ENCODE measurements around the gene LRBA.

Gene LRBA

DNA sequence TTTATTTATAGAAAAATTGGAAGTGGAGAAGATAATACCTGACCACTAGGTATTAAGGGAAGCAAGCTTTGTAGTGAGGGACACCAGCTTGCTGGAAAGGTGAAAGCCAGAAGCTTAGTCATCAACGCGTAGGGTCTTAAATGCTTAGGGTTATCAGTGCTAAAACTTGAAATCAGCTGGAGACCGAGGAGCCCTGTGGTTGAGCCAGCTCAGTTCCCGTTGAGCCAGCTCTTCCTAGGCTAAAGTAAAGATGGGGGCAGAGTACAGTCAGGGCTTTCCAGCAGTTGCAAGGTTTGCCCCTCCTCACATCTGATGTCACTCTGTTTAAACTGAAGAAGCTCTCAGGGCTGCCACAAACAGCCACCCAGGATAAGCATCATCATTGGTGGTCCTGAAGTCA, 696.1 kb downstream of the LRBA start:
- H3K4me3 ChIP-seq (ENCODE audit: low read depth, low read length): no peak overlapping the region
- DNase-seq (ENCODE audit: low read depth): no peak
- TF ChIP-seq, protein P1, sequence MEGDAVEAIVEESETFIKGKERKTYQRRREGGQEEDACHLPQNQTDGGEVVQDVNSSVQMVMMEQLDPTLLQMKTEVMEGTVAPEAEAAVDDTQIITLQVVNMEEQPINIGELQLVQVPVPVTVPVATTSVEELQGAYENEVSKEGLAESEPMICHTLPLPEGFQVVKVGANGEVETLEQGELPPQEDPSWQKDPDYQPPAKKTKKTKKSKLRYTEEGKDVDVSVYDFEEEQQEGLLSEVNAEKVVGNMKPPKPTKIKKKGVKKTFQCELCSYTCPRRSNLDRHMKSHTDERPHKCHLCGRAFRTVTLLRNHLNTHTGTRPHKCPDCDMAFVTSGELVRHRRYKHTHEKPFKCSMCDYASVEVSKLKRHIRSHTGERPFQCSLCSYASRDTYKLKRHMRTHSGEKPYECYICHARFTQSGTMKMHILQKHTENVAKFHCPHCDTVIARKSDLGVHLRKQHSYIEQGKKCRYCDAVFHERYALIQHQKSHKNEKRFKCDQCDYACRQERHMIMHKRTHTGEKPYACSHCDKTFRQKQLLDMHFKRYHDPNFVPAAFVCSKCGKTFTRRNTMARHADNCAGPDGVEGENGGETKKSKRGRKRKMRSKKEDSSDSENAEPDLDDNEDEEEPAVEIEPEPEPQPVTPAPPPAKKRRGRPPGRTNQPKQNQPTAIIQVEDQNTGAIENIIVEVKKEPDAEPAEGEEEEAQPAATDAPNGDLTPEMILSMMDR (IDR thresholded peaks at IDR 0.05; ENCODE audit: insufficient read depth, low read depth, low read length, missing control alignments): no peak

DNA sequence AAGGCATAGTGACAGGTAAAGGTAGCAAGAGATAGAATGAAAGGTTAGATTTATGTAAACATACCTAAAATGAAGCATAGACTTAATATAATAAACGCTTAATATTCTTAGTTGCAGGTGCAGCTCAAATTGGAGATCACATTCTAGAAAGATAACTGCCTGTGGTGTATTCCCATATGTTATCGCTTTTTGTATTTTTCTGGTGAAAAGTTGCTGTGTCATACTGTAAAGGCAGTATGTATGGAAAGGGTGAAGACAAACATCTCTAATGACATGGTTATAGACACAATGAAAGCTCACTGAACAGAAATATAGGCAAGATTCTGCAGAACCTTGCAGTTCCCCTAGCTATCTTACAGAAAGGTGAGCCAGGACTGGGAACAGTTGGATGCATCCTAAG, 696.6 kb downstream of the LRBA start:
- TF ChIP-seq, protein P1 (IDR thresholded peaks at IDR 0.05; ENCODE audit: insufficient read depth, low read depth, low read length, missing control alignments): no peak
- DNase-seq (ENCODE audit: low read depth): no peak
- H3K4me3 ChIP-seq (ENCODE audit: low read depth, low read length): no peak overlapping the region

DNA sequence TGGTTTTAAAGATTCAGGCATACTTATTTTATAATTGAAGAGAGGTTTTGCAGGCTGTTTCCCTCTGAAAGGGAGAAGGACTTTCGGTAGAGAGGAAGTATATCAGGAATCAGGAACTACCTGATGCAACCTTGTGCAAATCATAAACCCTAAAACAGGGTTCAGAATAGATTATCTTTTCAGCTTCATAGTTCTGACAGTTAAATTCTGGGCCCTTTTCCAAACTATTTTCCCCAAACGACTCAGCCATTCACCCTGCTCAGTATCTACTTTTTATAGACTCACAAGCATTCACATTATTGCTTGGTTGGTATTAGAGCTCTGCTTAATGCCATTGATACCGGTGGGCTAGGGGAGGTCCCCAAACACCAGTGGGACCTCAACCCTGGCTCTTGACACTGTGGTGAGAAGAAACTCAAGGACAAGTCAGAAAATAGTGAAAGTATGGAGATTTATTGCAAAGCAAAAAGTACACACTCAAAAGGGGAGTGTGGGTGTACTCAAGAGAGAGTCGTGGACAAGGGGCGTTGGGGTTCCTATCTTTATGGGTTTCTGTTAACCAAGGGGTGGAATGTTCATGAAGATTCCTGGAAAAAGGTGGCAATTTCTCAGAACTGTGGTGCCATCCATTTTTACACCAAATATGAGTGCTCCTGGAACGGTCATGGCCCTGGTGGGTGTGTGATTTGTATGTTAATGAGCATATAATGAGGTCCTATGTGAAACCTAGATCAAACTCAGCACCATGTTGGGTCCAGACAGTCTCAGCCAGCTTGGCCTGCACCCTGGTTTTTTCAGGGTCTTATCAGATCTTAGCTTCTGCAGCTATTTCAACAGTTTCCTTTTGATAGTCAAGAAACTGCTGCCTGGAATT, 698.5 kb downstream of the LRBA start:
- DNase-seq (ENCODE audit: low read depth): no peak
- TF ChIP-seq, protein P1 (IDR thresholded peaks at IDR 0.05; ENCODE audit: insufficient read depth, low read depth, low read length, missing control alignments): no peak
- H3K4me3 ChIP-seq (ENCODE audit: low read depth, low read length): no peak overlapping the region

DNA sequence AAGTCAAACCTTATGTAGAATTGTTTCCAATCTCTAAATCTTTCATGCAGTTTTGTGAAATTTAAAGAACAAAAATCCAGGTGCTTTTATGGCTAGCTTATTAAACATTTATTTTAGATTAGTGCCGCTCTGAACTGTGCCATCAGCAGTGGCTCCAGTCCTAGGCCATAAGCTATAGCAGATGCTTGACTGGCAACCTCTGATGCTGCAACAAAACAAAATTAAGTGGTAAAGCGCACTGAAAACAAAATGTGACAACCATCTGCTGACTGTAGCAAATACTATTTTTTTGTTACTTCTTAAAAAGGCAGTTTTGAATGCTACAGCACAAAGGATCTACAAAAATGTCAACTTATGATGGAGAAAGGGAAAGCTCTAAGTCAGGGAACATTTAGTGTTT, 699.4 kb downstream of the LRBA start:
- no peak overlapping the region for H3K4me3 ChIP-seq (ENCODE audit: low read depth, low read length)
- TF ChIP-seq, protein P1 (IDR thresholded peaks at IDR 0.05; ENCODE audit: insufficient read depth, low read depth, low read length, missing control alignments): no peak
- DNase-seq (ENCODE audit: low read depth): no peak

DNA sequence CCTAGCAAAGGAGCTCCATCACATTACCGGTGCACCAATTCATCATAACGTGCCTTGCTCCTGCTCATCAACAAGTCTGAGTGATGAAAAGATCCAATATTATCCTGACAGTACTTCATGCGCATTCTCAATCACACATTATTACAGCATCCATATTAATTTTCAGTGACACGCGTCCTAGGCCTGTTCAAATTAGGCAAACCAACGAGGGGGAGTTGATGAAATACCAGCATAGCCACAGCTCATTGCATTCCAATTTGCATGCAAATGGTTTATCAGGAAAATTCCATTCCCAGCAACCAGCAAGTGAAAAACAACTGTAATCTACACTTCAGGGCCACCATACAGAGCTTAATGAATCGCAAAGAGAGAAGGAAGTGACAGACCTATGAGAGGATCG, 699.9 kb downstream of the LRBA start:
- no peak for DNase-seq (ENCODE audit: low read depth)
- TF ChIP-seq, protein P1 (IDR thresholded peaks at IDR 0.05; ENCODE audit: insufficient read depth, low read depth, low read length, missing control alignments): no peak
- H3K4me3 ChIP-seq (ENCODE audit: low read depth, low read length): no peak overlapping the region

DNA sequence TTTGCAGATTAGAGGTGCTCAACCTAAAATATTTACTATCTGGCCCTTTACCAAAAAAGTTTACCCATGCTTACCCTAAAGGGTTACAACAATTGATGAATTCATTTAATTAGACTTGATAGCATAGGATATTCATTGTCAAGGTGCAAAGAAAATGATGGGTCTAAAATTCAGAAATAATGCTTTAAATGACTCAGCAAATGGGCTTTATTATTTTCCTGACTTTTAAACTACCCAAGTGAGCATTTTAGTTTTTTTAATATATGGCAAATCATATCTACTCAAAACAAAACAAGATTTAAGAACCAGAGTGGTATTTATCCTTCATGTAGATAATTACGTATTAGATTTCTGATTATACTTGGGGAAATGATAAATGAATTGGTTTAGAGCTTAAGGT, 701.1 kb downstream of the LRBA start:
- H3K4me3 ChIP-seq (ENCODE audit: low read depth, low read length): no peak overlapping the region
- TF ChIP-seq, protein P1 (IDR thresholded peaks at IDR 0.05; ENCODE audit: insufficient read depth, low read depth, low read length, missing control alignments): no peak
- no peak for DNase-seq (ENCODE audit: low read depth)

All from GM12865 (cell line).